GM10266 (cell line): ENCODE measurements around the gene RACGAP1.
A peak's percentile ranks its signal among the peaks of the same experiment; 100 is the strongest.

ENCODE experiments used
- DNase-seq: peaks from one replicate; pipeline ENCODE4 v3.0.0; 2012; ENCODE audit errors: extremely low spot score
- CTCF ChIP-seq: IDR thresholded peaks from 2 replicates; pipeline ENCODE4 v1.5.1; 2012; ENCODE audit warnings: mild to moderate bottlenecking, low read depth; ENCODE audit not compliant: control insufficient read depth, insufficient read depth; ENCODE audit errors: missing control alignments

RACGAP1 gene

GRCh38 chr12:50025187-50026059, at the start of gene RACGAP1:
Gene RACGAP1, minus strand, starts transcription at chr12:50025494. Its CDS starts 8,779 bp downstream, at chr12:50016715.
- no peak for TF ChIP-seq CTCF
- DNase-seq: peak; percentile 97

GRCh38 chr12:50073712-50074111, 48.4 kb upstream of the RACGAP1 start:
- DNase-seq: no peak
- TF ChIP-seq CTCF: no peak

GRCh38 chr12:50073206-50073605, 47.9 kb upstream of the RACGAP1 start:
- no peak for TF ChIP-seq CTCF
- DNase-seq: no peak

GRCh38 chr12:50072198-50072907, 47.1 kb upstream of the RACGAP1 start:
- DNase-seq: no peak
- TF ChIP-seq CTCF: no peak

GRCh38 chr12:50070314-50071060, 45.2 kb upstream of the RACGAP1 start:
- DNase-seq: peak; percentile 74
- TF ChIP-seq CTCF: peak; percentile 97

GRCh38 chr12:50069539-50069938, 44.2 kb upstream of the RACGAP1 start:
- TF ChIP-seq CTCF: no peak

More at GRCh38 chr12:50069539-50069938, 44.2 kb upstream of the RACGAP1 start:
- DNase-seq: no peak
